Fibroblast of skin of scalp (primary cell): ENCODE results near the gene VPS26B.
"Not testable (repeated sequence)": the region's sequence is repeated elsewhere in the genome, so short reads cannot be mapped to it uniquely, and the experiment has no call there.

ENCODE experiments used
- DNase-seq: peaks from one replicate; pipeline ENCODE4 v3.0.0-alpha.2; 2013

The VPS26B gene

GRCh38 chr11:134231958-134232659 lies 7.6 kb downstream of the VPS26B start:
- no peak for DNase-seq

DNA sequence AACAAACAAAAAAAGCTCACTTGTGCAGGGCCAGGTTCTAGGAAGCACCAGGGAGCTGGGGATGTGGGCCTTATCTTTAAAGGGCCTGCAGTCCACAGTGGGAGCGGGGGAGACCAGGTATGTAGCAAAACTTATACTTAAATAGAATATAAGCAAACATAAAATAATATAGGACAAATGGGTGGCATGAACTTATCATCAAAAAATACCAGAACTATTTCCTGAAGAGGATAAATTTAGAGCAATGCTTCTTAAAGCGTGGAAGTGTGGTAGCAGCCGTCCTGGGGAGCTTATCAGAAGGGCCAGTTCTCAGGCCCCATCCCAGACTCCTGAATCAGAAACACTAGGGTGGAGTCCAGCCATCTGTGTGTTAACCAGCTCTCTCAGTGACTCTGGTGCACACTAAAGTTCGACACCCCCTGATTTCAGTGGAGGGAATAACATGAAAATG lies 9.3 kb downstream of the VPS26B start:
- no peak for DNase-seq

- no peak for DNase-seq
These were observed 10.9 kb downstream of the VPS26B start for GRCh38 chr11:134235399-134235798.

DNA sequence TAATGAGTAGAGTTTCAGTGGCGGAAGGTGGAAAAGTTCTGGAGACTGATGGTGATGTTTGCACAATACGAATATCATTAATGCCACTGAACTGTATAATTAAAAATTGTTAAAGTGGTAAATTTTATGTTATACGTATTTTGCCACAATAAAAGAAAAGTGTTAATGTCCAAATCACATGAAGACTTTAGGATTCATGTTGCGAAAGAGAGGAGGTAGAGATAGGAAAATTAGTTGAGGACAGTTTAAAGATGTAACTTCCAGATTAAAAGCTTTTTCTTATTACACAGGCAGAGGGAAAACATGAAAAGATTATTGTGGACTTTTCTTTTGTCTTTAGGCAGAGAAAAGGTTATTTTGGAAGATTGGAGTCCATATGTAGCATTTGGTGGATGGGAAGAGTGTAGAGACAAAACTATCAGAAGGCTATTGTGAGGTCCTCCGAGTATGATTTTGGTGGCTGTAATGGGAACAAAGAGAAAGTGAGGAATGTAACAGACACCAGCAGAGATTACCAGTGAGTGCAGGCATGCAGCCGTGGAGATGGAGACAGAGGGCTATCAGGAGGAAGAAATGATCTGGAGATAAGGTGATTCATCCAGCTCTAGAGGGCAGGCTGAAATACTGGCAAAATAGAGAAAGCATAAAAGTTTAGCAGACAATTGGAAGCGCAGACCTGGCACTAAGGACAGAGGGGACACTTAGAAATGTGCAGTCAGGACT lies 12.5 kb downstream of the VPS26B start:
- DNase-seq: no peak

- no peak for DNase-seq
These were observed 13.1 kb downstream of the VPS26B start for GRCh38 chr11:134237557-134237922.

GRCh38 chr11:134238956-134239355 lies 14.5 kb downstream of the VPS26B start:
- DNase-seq: no peak

- DNase-seq: no peak
These were observed 16.1 kb downstream of the VPS26B start for GRCh38 chr11:134240592-134240991.

DNA sequence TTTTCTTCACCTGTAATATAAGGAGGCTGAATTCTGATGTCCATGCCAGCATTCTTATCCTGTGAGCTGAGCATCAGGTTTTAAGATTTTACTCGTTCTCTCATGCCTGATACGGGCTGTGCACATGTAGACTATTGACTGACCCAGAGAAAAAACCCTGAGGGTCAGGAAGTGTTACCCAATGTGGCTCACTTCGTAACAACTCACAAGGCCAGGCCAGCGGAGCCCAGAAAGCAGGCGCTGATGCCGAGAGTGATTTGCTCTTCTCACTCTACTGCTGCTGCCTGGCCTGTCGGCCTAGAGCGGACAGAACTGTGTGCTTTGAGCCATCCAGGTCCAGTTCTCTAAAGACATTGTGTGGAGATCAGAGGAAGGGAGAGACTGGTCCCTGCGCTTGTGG lies 17.9 kb downstream of the VPS26B start:
- DNase-seq: no peak

- DNase-seq: no peak
These were observed 19.4 kb downstream of the VPS26B start for GRCh38 chr11:134243913-134244312.

DNA sequence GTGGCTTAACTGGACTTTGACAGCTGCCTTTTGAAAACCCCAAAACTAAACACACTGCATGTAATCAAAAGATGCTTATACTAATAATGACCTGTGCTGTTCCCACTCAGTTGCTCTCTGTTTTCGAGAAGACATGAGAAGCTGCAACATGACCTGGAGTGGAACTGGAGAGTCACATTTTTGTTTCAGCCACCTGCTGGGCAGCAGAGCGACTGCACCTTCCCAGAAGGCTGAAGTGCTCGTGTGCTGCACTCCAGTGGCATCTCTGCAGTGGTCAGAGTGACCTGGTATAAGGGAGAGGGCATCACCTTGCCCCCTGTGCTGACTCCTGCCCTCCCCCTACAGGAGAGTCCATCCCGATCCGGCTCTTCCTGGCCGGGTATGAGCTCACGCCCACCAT lies 20.1 kb downstream of the VPS26B start:
- no peak for DNase-seq

GRCh38 chr11:134245434-134245833 lies 21.0 kb downstream of the VPS26B start:
- no peak for DNase-seq

DNA sequence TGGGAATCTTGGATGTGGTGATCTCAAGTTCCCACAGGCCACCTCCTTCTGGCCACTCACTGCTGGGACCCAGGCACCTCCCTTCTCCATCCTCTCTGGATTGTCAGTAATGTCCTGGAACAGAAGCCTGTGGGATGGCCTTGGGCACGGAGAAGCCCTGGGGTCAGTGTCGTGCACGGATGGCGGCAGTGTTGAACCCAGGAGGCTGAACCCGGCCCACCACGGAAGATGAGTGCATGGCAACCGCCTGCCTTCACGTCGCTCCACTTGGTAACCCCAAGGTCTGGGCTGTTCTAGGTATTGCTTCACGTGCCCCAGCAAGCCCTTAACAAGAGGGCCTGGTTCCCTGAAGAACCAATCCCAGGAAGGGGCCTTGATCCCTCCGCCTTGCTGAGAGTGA lies 21.6 kb downstream of the VPS26B start:
- no peak for DNase-seq

- no peak for DNase-seq
These were observed 22.2 kb downstream of the VPS26B start for GRCh38 chr11:134246678-134247077.

DNA sequence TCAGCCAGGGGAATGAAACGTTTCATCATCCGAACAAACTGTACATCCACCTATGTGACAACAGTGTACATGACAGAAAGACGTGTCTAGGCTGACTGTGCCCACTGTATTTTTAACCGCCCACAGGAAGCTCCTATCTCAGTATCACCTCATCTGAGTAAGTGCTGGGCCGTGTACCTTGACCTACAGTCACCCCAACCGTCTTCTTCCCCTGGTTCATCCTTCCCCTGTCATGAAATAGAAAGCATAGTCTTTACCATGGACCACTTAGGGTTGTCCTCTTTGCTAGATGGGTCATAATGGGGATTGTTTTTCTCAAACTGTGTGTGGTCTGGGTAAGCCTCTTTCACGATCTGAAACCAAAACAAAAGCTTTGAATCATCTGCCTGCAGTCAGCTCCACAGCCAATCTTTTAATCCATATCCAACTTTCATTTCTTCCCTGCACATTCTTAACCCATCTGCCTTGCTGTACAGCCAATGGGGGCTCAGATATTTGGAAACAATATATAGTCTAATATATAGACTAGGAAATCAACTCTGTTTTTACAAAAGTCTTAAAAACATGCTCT lies 24.5 kb downstream of the VPS26B start:
- no peak for DNase-seq

DNA sequence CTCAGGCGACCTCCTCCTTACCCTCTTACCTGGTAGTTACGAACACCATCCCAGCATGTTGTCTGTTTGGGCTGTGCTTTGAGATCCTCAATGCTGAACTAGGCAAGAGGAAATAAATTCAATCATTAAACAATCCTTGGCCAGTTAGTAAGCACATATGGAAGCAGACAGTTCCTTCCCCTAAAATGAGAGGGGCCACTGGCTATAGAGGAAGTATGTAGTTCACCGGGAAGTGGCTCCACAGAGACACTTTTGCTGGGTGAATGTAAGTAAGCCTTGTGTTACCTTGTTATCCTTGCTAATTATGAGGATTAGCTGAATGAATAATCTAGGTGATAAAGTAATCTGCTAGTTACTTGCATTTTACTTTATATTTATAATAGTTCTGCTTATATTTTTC lies 25.8 kb downstream of the VPS26B start:
- DNase-seq: no peak

GRCh38 chr11:134250675-134251074 lies 26.2 kb downstream of the VPS26B start:
- no peak for DNase-seq

- DNase-seq: no peak
These were observed 28.1 kb downstream of the VPS26B start for GRCh38 chr11:134252346-134253187.

DNA sequence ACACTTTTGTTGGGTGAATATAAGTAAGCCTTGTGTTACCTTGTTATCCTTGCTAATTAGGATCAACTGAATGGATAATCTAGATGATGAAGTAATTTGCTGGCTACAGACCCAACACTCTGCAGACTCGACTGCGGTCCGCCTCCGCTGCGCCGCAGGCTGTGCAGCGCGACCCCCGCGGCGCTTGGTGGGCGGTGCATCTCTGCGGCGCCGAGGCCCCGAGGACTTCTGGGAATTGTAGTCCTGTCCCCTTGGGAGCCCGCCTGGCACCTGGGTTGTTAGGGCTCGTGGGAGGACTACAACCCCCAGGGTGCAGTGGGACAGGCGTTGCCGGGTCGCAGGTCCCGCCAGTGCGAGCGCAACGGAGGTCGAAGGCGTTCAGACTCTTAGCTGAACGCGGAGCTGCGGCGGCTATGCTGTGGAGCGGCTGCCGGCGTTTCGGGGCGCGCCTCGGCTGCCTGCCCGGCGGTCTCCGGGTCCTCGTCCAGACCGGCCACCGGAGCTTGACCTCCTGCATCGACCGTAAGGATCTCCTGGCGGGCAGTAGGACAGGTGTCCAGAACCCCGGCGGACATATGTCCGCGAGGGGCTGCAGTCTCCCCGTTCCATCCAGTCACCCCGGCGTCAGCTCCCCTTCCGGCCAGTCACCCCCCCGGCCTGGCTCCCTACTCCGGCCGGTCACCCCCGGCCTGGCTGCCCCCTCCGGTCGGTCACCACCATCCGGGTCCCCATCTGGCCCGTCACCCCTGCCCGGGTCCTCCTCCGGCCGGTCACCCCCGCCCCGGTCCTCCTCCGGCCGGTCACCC lies 28.9 kb downstream of the VPS26B start, which contains the start of the genes ACAD8 and THYN1:
Gene ACAD8 (plus strand): TSS at position 381 of the 806 bp plus-strand sequence. CDS start 33 bp downstream, at position 414.
Gene THYN1 (minus strand): TSS at position 165 of the 806 bp plus-strand sequence. CDS start 470 bp downstream, outside the sequence.
- peak; percentile 97 for DNase-seq

- DNase-seq: no peak
These were observed 30.1 kb downstream of the VPS26B start for GRCh38 chr11:134254433-134255183.

GRCh38 chr11:134255184-134255561 lies 30.7 kb downstream of the VPS26B start:
- not testable (repeated sequence) for DNase-seq

DNA sequence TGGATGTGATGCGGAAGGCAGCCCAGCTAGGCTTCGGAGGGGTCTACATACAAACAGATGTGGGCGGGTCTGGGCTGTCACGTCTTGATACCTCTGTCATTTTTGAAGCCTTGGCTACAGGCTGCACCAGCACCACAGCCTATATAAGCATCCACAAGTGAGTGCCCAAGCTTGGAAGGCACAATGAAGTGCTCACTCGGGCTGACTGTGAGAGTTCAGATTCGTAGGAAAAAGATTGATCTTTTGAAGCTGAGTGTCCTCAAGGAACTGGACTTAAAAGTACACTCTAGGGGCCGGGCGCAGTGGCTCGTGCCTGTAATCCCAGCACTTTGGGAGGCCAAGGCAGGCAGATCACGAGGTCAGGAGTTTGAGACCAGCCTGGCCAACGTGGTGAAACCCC lies 32.6 kb downstream of the VPS26B start:
- no peak for DNase-seq
